AG10803 (cell line): ENCODE data around the gene NR1H4.

Experiments used
- DNase-seq: peaks from one replicate; pipeline ENCODE4 v3.0.0; 2010; ENCODE audit warnings: low read depth
- H3K4me3 ChIP-seq: 2 replicates; pipeline ENCODE4 v1.5.1; 2011; ENCODE audit warnings: mild to moderate bottlenecking, low read length, control low read depth
- CTCF ChIP-seq: conservative IDR thresholded peaks from 2 replicates; pipeline ENCODE4 v1.5.1; 2011; ENCODE audit warnings: mild to moderate bottlenecking, low read length, control low read depth, inconsistent platforms

Gene NR1H4

GRCh38 chr12:100503228-100503628 is 29.6 kb downstream of the NR1H4 start:
- no peak for TF ChIP-seq CTCF
- no peak overlapping the region for H3K4me3 ChIP-seq
- DNase-seq, result no peak

- no peak for DNase-seq
These were observed 31.1 kb downstream of the NR1H4 start for GRCh38 chr12:100504804-100505203.

GRCh38 chr12:100508751-100509150 is 35.1 kb downstream of the NR1H4 start:
- no peak for TF ChIP-seq CTCF
- DNase-seq, result no peak
- no peak overlapping the region for H3K4me3 ChIP-seq

More at GRCh38 chr12:100504804-100505203, 31.1 kb downstream of the NR1H4 start:
- no peak for TF ChIP-seq CTCF
- no peak overlapping the region for H3K4me3 ChIP-seq

DNA sequence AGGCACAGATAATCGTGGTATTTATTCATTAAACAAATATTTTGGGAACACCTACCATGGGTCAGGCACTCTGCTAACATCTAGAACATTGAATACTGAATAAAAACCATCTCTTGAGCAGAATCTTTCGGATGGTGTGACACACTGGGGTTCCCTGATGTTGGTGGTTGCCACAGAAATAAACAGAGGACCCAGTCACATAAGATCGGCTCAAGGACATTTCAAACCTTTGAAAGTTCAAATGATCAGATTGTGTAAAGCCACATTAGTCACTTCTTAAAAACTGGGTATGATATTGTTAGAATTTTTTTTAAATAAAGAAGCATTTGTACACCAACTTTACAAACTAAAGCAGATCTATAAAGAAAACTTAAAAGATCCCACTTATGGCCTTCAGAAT is 39.0 kb downstream of the NR1H4 start:
- TF ChIP-seq CTCF, result no peak
- no peak overlapping the region for H3K4me3 ChIP-seq
- DNase-seq, result no peak

- no peak for DNase-seq
- TF ChIP-seq CTCF, result no peak
- no peak overlapping the region for H3K4me3 ChIP-seq
These were observed 42.3 kb downstream of the NR1H4 start for GRCh38 chr12:100515968-100516367.

DNA sequence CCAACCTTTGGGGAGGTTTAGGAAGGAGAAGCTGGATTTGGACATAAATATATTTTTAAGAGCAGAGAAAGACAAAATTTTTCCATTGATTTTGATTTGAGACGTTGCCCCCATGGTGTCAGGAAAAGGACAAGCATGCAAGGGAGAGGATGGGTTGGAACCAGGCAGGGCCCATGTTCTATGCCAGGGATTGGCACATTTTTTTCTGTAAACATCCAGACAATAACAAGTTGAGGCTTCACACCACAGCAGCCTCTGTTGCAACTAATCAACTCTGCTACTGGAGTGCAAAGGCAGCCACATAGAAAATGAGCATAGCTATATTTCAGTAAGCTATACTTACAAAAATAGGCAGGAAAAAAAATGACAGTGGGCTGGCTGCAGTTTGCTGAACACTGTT is 44.7 kb downstream of the NR1H4 start:
- no peak overlapping the region for H3K4me3 ChIP-seq
- DNase-seq, result no peak
- TF ChIP-seq CTCF, result no peak

DNA sequence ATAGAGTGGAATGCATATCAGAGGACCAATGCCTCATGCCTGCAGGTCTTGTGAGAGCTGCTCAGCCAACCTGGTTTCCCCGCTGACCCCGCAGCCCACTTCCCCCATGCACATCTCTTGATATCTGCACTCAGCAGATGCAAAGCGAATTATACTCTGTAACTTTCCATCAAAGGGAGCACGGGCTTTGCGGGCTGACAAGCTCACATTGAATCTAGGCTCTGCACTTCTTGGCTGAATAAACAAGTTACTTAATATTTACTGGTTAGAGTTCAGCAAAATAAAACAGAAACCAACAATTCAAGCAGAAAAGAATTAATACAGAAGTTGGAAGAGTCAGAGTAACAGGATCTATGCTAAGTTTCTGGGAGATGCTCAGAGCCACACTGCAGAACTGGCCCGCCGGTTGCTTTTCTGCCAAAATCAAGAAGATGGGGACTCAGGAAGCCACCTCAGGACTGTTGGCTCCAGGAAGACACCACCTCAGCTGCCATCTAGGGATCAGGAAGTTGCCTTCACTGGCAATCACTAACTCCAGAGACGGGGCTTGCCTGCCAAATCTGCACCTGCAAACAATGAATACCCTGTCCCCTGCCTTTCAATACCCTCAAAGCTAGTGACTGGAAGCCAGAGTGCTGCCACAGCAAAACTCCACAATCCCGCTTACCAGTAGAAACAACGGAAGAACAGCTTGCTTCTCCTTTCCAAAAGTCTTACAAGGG is 46.5 kb downstream of the NR1H4 start:
- no peak for DNase-seq
- H3K4me3 ChIP-seq, result no peak overlapping the region
- no peak for TF ChIP-seq CTCF
